Breast epithelium (tissue), 4 donors: ENCODE results near the gene COTL1. TPM values are rescaled to one million over a fixed set of nuclear protein-coding genes. Genes with fewer than 3 reads are reported as not detected.
"Not testable (repeated sequence)": the region's sequence is repeated elsewhere in the genome, so short reads cannot be mapped to it uniquely, and the experiment has no call there.

Experiments used
- DNase-seq, 2 donors: peaks; one replicate each; pipeline ENCODE4 v3.0.0-alpha.2; 2019; ENCODE audit warnings: low spot score in 2 of 2
- H3K27ac ChIP-seq, 2 donors: fragments of 200-600 bp; sonication (generic) in 1 of 2; one replicate each; pipeline ENCODE4 v1.5.1; 2016 to 2019; ENCODE audit warnings: mild to moderate bottlenecking in 1 of 2
- H3K27me3 ChIP-seq, 2 donors: fragments of 200-600 bp; sonication (generic) in 1 of 2; one replicate each; pipeline versions ENCODE4 v1.5.1 to v1.6.0; 2017 to 2019; ENCODE audit warnings: control low read depth in 1 of 2, mild to moderate bottlenecking in 1 of 2
- H3K36me3 ChIP-seq: fragments of 200-600 bp; one replicate; pipeline ENCODE4 v1.5.1; 2019
- H3K4me1 ChIP-seq, 2 donors: fragments of 200-600 bp; sonication (generic); one replicate each; pipeline ENCODE4 v1.5.1; 2016 to 2019; ENCODE audit warnings: control low read depth in 1 of 2
- H3K4me3 ChIP-seq, 3 donors: fragments of 200-600 bp; sonication (generic); 1 replicate in 2 of 3; 2 replicates in 1 of 3; pipeline ENCODE4 v1.5.1; 2016 to 2019; ENCODE audit warnings: mild to moderate bottlenecking in 3 of 3, moderate library complexity in 2 of 3
- H3K9me3 ChIP-seq, 2 donors: fragments of 200-600 bp; sonication (generic) in 1 of 2; one replicate each; pipeline ENCODE4 v1.5.1; 2016 to 2019; ENCODE audit warnings: control low read depth in 1 of 2
- POLR2A ChIP-seq: fragments of 450-650 bp; IDR thresholded peaks from one replicate; pipeline ENCODE4 v1.6.1; 2016; ENCODE audit warnings: antibody characterized with exemption, mild to moderate bottlenecking, moderate library complexity
- POLR2AphosphoS5 ChIP-seq, 3 donors: sonication (generic); formaldehyde crosslinking; IDR thresholded peaks; one replicate each; pipeline ENCODE4 v1.6.1; 2017; ENCODE audit warnings: antibody characterized with exemption in 3 of 3
- intact Hi-C: fragments of 100-400 bp; cut with DNase I; formaldehyde crosslinking; loops from one replicate; pipeline ENCODE4 v1.15.1; 2023; ENCODE audit warnings: low total_unique reads
- total RNA-seq, 3 donors: library from RNA; depleted of rRNA; stranded (reverse); fragments of >200 nt; gene quantifications; one replicate each; pipeline ENCODE4 v1.1.0, GENCODE V29; 2016
- TF ChIP-seq, protein P1 (sequence below), 3 donors: fragments of 450-650 bp; IDR thresholded peaks; one replicate each; pipeline ENCODE4 v1.5.1; 2016 to 2017; ENCODE audit warnings: antibody characterized with exemption in 3 of 3, mild to moderate bottlenecking in 3 of 3, moderate library complexity in 3 of 3

COTL1 gene
- total RNA-seq, 3 donors from 2014 or later = 22.0 to 49.2 (median 44.6) TPM

DNA sequence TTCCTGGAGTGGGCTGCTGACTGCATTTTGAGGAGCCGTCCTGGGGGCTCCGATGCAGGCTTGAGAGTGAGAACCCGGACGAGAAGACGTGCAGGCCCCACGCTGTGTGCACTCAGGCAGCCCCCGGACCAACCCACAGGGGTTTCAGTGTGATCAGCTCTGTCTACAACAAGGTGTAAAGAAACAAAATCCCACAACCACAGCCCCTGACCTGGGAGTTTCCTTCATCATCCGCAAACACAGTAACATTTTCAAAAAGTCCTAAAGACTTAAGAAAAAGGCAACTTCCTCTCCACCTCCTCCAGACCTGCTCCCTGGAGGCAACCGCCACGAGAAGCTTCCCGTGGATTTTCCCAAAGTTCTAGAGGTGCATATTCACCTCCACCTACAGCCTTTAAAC is 98.0 kb downstream of the COTL1 start:
- H3K36me3 ChIP-seq = no peaks in the 10 kb centered on the region
- H3K27me3 ChIP-seq = no peaks in the 10 kb centered on the region
- no peaks in the 10 kb centered on the region for H3K9me3 ChIP-seq
- intact Hi-C loops = loop anchor here (10.0 kb wide), 2 partner anchors 75 to 95 kb away; partner anchors contain the start of gene COTL1
- no peak overlapping the region for H3K27ac ChIP-seq
- TF ChIP-seq, protein P1, sequence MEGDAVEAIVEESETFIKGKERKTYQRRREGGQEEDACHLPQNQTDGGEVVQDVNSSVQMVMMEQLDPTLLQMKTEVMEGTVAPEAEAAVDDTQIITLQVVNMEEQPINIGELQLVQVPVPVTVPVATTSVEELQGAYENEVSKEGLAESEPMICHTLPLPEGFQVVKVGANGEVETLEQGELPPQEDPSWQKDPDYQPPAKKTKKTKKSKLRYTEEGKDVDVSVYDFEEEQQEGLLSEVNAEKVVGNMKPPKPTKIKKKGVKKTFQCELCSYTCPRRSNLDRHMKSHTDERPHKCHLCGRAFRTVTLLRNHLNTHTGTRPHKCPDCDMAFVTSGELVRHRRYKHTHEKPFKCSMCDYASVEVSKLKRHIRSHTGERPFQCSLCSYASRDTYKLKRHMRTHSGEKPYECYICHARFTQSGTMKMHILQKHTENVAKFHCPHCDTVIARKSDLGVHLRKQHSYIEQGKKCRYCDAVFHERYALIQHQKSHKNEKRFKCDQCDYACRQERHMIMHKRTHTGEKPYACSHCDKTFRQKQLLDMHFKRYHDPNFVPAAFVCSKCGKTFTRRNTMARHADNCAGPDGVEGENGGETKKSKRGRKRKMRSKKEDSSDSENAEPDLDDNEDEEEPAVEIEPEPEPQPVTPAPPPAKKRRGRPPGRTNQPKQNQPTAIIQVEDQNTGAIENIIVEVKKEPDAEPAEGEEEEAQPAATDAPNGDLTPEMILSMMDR (IDR thresholded peaks at IDR 0.05) = no peak
- TF ChIP-seq POLR2A (no peak), POLR2AphosphoS5 (IDR thresholded peaks at IDR 0.05) (no peak)
- H3K4me3 ChIP-seq = no peak overlapping the region
- DNase-seq = no peak
- H3K4me1 ChIP-seq = no peaks in the 10 kb centered on the region

DNA sequence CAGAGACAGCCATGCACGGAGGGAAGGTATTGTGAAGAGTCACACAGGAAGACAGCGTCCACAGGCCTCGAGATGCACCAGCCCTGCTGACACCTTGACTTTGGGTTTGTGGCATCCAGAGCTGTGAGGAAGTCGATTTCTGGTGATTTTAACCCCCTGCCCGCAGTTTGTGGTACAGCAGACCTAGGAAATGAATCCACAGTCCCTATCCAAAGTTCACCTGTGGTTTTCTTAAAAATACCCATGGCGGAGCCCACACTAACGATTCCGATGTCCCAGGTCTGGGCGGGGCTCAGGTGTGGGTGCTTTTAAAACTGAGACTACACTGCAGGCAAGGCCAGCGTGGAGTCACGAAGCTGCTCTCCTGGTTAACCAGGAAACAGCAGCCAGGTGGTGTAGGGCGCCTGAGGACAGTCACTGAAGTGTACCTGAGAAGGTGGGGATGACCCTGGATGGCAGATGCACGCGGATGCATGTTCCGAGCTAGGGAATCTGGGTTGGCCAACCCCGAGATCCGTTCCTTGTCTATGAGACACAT is 99.0 kb downstream of the COTL1 start:
- intact Hi-C loops = loop anchor here (10.0 kb wide), 1 partner anchor 96 kb away; the partner anchor contains the start of gene COTL1
- Histone ChIP-seq H3K4me3 (no peak overlapping the region), H3K4me1 (no peaks in the 10 kb centered on the region), H3K9me3 (no peaks in the 10 kb centered on the region), H3K27me3 (no peaks in the 10 kb centered on the region), H3K36me3 (no peaks in the 10 kb centered on the region), H3K27ac (no peak overlapping the region)
- TF ChIP-seq POLR2A (no peak), POLR2AphosphoS5 (IDR thresholded peaks at IDR 0.05) (no peak)
- TF ChIP-seq, protein P1 (IDR thresholded peaks at IDR 0.05) = no peak
- peak in 1 of 2 donors; percentile 68 for DNase-seq

DNA sequence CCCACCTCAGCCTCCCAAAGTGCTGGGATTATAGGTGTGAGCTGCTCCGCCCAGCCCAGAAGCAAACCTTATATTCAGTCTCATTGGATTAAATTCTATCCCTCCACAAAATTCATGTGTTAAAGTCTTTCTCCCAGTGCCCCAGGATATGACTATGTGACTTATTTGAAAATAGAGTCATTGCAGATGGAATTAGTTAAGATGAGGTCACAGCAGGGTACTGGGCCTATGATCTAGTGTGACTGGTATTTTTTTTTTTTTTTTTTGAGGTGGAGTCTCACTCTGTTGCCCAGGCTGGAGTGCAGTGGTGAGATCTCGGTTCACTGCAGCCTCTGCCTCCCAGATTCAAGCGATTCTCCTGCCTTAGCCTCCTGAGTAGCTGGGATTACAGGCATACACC is 99.7 kb downstream of the COTL1 start:
- intact Hi-C loops = loop anchor here (10.0 kb wide), 1 partner anchor 97 kb away; the partner anchor contains the start of gene COTL1
- DNase-seq = not testable (repeated sequence)

DNA sequence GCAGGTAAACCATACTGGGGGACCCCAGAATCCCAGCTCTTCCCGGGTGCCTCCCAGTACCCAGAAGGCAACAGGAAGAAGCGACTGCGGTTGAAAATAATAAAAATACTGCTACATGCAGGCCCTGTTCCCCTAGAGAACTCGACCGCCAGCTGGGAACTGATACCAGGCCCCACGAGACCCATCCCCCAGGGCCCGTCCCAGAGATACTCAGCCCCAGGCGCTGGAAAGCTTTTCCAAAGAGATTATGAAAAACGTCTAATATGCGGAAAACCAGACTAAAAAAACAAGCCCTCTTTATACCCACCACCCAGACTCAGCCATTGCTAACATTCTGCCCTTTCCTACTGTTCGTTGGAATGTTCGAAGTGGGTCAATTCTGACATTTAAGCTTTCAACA is 100.5 kb downstream of the COTL1 start:
- H3K4me3 ChIP-seq = no peak overlapping the region
- H3K9me3 ChIP-seq = no peaks in the 10 kb centered on the region
- H3K27me3 ChIP-seq = no peaks in the 10 kb centered on the region
- H3K27ac ChIP-seq = no peak overlapping the region
- no peaks in the 10 kb centered on the region for H3K36me3 ChIP-seq
- no peak for DNase-seq
- intact Hi-C loops = loop anchor here (10.0 kb wide), 1 partner anchor 97 kb away; the partner anchor contains the start of gene COTL1
- no peaks in the 10 kb centered on the region for H3K4me1 ChIP-seq
- TF ChIP-seq POLR2AphosphoS5 (IDR thresholded peaks at IDR 0.05) (no peak), POLR2A (no peak)
- TF ChIP-seq, protein P1 (IDR thresholded peaks at IDR 0.05) = no peak

More for the DNA sequence above, 99.7 kb downstream of the COTL1 start:
- not testable (repeated sequence) for H3K4me3 ChIP-seq, H3K27ac ChIP-seq, H3K27me3 ChIP-seq, H3K9me3 ChIP-seq, H3K4me1 ChIP-seq, H3K36me3 ChIP-seq

Other genes with a start within 250 kb of the COTL1 start
- 10 to 100 TPM in 1 of 3 donors, 1 to 10 TPM in 1, not detected in 1; 6.0 to 28.5 TPM for gene ATP2C2, start 249.5 kb downstream of the COTL1 start, total RNA-seq
- gene MEAK7, start 113.4 kb downstream of the COTL1 start, total RNA-seq = 10 to 100 TPM in 2 of 3 donors, 1 to 10 TPM in 1; 8.8 to 38.1 (median 17.4) TPM
- 10 to 100 TPM; 51.5 to 61.4 (median 59.4) TPM for gene KLHL36, start 30.4 kb upstream of the COTL1 start, total RNA-seq
- 10 to 100 TPM; 30.4 to 70.8 (median 51.5) TPM for gene USP10, start 81.9 kb upstream of the COTL1 start, total RNA-seq
- gene CRISPLD2, start 201.9 kb upstream of the COTL1 start, total RNA-seq = 100 to 1,000 TPM in 2 of 3 donors, 10 to 100 TPM in 1; 94.7 to 386 (median 216) TPM